H1 (cell line): ENCODE measurements around the gene SNX7.

Experiments
- ATF3 ChIP-seq: IDR thresholded peaks from 2 replicates; pipeline ENCODE4 v1.6.1; 2011; ENCODE audit warnings: low read depth, mild to moderate bottlenecking, low read length; ENCODE audit not compliant: insufficient read depth
- CBX8 ChIP-seq: fragments of 300-800, 300-1000 bp; sonication (generic); IDR thresholded peaks from 2 replicates; pipeline ENCODE4 v1.7.1; 2016; ENCODE audit warnings: low read depth, low read length, borderline replicate concordance
- CTCF ChIP-seq, 3 experiments: IDR thresholded peaks; 1 replicate in 2 of 3; 2 replicates in 1 of 3; pipeline versions ENCODE4 v1.5.1 to v1.6.1; 2011; ENCODE audit warnings: low read length in 3 of 3, mild to moderate bottlenecking in 3 of 3, inconsistent platforms in 2 of 3, low read depth in 1 of 3, moderate library complexity in 1 of 3; ENCODE audit not compliant: insufficient read depth in 1 of 3; ENCODE audit errors: control extremely low read depth in 1 of 3
- EGR1 ChIP-seq: IDR thresholded peaks from 2 replicates; pipeline ENCODE4 v1.6.1; 2011; ENCODE audit warnings: low read depth, low read length, borderline replicate concordance
- EZH2 ChIP-seq: fragments of 200-600 bp; sonication (generic); IDR thresholded peaks from 2 replicates; pipeline ENCODE4 v1.7.1; 2012; ENCODE audit warnings: low read depth, mild to moderate bottlenecking, moderate library complexity, low read length, inconsistent platforms; ENCODE audit not compliant: severe bottlenecking
- HDAC6 ChIP-seq: IDR thresholded peaks from one replicate; pipeline ENCODE4 v1.7.1; 2012; ENCODE audit warnings: low read depth, mild to moderate bottlenecking, inconsistent platforms, low read length, moderate library complexity
- MAFK ChIP-seq: IDR thresholded peaks from 2 replicates; pipeline ENCODE4 v1.6.1; 2012; ENCODE audit warnings: low read depth, mild to moderate bottlenecking, improper control_type of control experiment, low read length
- RNF2 ChIP-seq: fragments of 200-900, 300-1000 bp; sonication (generic); IDR thresholded peaks from 2 replicates; pipeline ENCODE4 v1.7.1; 2016; ENCODE audit warnings: borderline replicate concordance, low read depth, mild to moderate bottlenecking, antibody characterized with exemption, low read length; ENCODE audit not compliant: poor library complexity, severe bottlenecking; ENCODE audit errors: missing control alignments
- SUZ12 ChIP-seq: fragments of 200-600 bp; sonication (generic); IDR thresholded peaks from 2 replicates; pipeline ENCODE4 v1.6.1; 2012; ENCODE audit warnings: mild to moderate bottlenecking, inconsistent platforms, low read length, moderate library complexity, mixed read lengths
- TBP ChIP-seq: IDR thresholded peaks from 2 replicates; pipeline ENCODE4 v1.6.1; 2011; ENCODE audit warnings: low read depth, low read length, improper control_type of control experiment
- TEAD4 ChIP-seq: IDR thresholded peaks from 2 replicates; pipeline ENCODE4 v1.6.1; 2012; ENCODE audit warnings: low read depth, low read length, inconsistent platforms, mixed read lengths
- USF2 ChIP-seq: IDR thresholded peaks from 2 replicates; pipeline ENCODE4 v1.6.1; 2011; ENCODE audit warnings: low read length, improper control_type of control experiment
- TF ChIP-seq, protein P1 (sequence below): IDR thresholded peaks from 2 replicates; pipeline ENCODE4 v1.6.1; 2012; ENCODE audit warnings: low read length, inconsistent platforms

GRCh38 chr1:98794196-98794886 is 132.8 kb downstream of the SNX7 start:
- peak; percentile 54; the same call in 1 of the 2 replicates for TF ChIP-seq TEAD4
- peak in 2 of 3 experiments; percentile 75 to 78; a peak in 3 of 4 replicates for TF ChIP-seq CTCF (IDR thresholded peaks at IDR 0.05; ENCODE audit: control extremely low read depth in 1 of 3, insufficient read depth in 1 of 3, low read depth in 1 of 3, low read length in 3 of 3)
- no peak for TF ChIP-seq SUZ12
- TF ChIP-seq EGR1: no peak
- no peak for TF ChIP-seq HDAC6
- TF ChIP-seq EZH2: no peak
- TF ChIP-seq MAFK: no peak
- no peak for TF ChIP-seq USF2
- no peak for TF ChIP-seq CBX8
- TF ChIP-seq, protein P1, sequence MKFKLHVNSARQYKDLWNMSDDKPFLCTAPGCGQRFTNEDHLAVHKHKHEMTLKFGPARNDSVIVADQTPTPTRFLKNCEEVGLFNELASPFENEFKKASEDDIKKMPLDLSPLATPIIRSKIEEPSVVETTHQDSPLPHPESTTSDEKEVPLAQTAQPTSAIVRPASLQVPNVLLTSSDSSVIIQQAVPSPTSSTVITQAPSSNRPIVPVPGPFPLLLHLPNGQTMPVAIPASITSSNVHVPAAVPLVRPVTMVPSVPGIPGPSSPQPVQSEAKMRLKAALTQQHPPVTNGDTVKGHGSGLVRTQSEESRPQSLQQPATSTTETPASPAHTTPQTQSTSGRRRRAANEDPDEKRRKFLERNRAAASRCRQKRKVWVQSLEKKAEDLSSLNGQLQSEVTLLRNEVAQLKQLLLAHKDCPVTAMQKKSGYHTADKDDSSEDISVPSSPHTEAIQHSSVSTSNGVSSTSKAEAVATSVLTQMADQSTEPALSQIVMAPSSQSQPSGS: no peak
- TF ChIP-seq TBP: no peak
- no peak for TF ChIP-seq ATF3
- no peak for TF ChIP-seq RNF2
